Cardiac septum (tissue), 1 donor: ENCODE measurements around the gene GALNT10. TPM values are rescaled to one million over a fixed set of nuclear protein-coding genes. Genes with fewer than 3 reads are reported as not detected.

Experiments
- DNase-seq: peaks from one replicate; pipeline ENCODE4 v3.0.0-alpha.2; 2020; ENCODE audit warnings: low spot score
- intact Hi-C: fragments of 100-400 bp; cut with DNase I; formaldehyde crosslinking; loops from one replicate; pipeline ENCODE4 v1.14.0; 2022
- total RNA-seq: library from RNA; stranded (reverse); fragmentation: NEBNext Ultra II Directional; extraction: Animal tissue kit (Norgen Biotek cat#: 25700); gene quantifications from one replicate; pipeline ENCODE4 v1.2.1, GENCODE V29; 2021
- donor health status: DM: no; HTN: no; CAD: no.

The GALNT10 gene
- total RNA-seq, 1 donor from 2014 or later = 15.5 TPM

GRCh38 chr5:154406826-154407225, 216.3 kb downstream of the GALNT10 start:
- intact Hi-C loops = loop anchor here (5.0 to 10.0 kb wide), 2 partner anchors 115 to 432 kb away; no protein-coding TSS in a partner anchor
- no peak for DNase-seq

GRCh38 chr5:154408811-154409210, 218.3 kb downstream of the GALNT10 start:
- intact Hi-C loops = loop anchor here (5.0 to 10.0 kb wide), 2 partner anchors 117 to 434 kb away; no protein-coding TSS in a partner anchor
- DNase-seq = no peak

- intact Hi-C loops = loop anchor here (5.0 to 10.0 kb wide), 2 partner anchors 117 to 435 kb away; no protein-coding TSS in a partner anchor
Observed at GRCh38 chr5:154409230-154409840, 218.8 kb downstream of the GALNT10 start.

GRCh38 chr5:154410008-154410407, 219.5 kb downstream of the GALNT10 start:
- DNase-seq = no peak
- intact Hi-C loops = no loop called here

More at GRCh38 chr5:154409230-154409840, 218.8 kb downstream of the GALNT10 start:
- DNase-seq = no peak

GRCh38 chr5:154410786-154411185, 220.3 kb downstream of the GALNT10 start:
- no peak for DNase-seq
- intact Hi-C loops = no loop called here

GRCh38 chr5:154411338-154411737, 220.8 kb downstream of the GALNT10 start:
- no peak for DNase-seq
- intact Hi-C loops = no loop called here

- DNase-seq = no peak
Observed at GRCh38 chr5:154412316-154412715, 221.8 kb downstream of the GALNT10 start.

GRCh38 chr5:154412925-154413324, 222.4 kb downstream of the GALNT10 start:
- intact Hi-C loops = no loop called here
- DNase-seq = no peak

More at GRCh38 chr5:154412316-154412715, 221.8 kb downstream of the GALNT10 start:
- intact Hi-C loops = no loop called here

- intact Hi-C loops = no loop called here
- DNase-seq = no peak
Observed at GRCh38 chr5:154415114-154415513, 224.6 kb downstream of the GALNT10 start.

GRCh38 chr5:154418344-154418820, 227.8 kb downstream of the GALNT10 start:
- DNase-seq = no peak
- intact Hi-C loops = no loop called here

- no peak for DNase-seq
- intact Hi-C loops = no loop called here
Observed at GRCh38 chr5:154419236-154419635, 228.7 kb downstream of the GALNT10 start.

- DNase-seq = no peak
- intact Hi-C loops = no loop called here
Observed at GRCh38 chr5:154421868-154422267, 231.3 kb downstream of the GALNT10 start.

- intact Hi-C loops = no loop called here
- no peak for DNase-seq
Observed at GRCh38 chr5:154422298-154422697, 231.8 kb downstream of the GALNT10 start.

- no peak for DNase-seq
- intact Hi-C loops = no loop called here
Observed at GRCh38 chr5:154428208-154428607, 237.7 kb downstream of the GALNT10 start.

GRCh38 chr5:154429341-154429740, 238.8 kb downstream of the GALNT10 start:
- DNase-seq = no peak
- intact Hi-C loops = no loop called here

GRCh38 chr5:154430466-154430865, 239.9 kb downstream of the GALNT10 start:
- DNase-seq = no peak

GRCh38 chr5:154430961-154431630, 240.6 kb downstream of the GALNT10 start:
- DNase-seq = no peak
- intact Hi-C loops = no loop called here

More at GRCh38 chr5:154430466-154430865, 239.9 kb downstream of the GALNT10 start:
- intact Hi-C loops = no loop called here

GRCh38 chr5:154435226-154435625, 244.7 kb downstream of the GALNT10 start:
- DNase-seq = no peak
- intact Hi-C loops = no loop called here

- intact Hi-C loops = no loop called here
- no peak for DNase-seq
Observed at GRCh38 chr5:154437281-154437965, 246.9 kb downstream of the GALNT10 start.

- DNase-seq = no peak
- intact Hi-C loops = no loop called here
Observed at GRCh38 chr5:154440540-154440939, 250.0 kb downstream of the GALNT10 start.
